Stomach (tissue), 4 donors: ENCODE results near the gene MYO1H.

Experiments
- CTCF ChIP-seq, 7 experiments: fragments of 450-650 bp in 4 of 7; fragments of 200-600 bp in 3 of 7; sonication (generic) in 3 of 7; IDR thresholded peaks; one replicate each; pipeline ENCODE4 v1.5.1; 2016 to 2019; ENCODE audit warnings: antibody characterized with exemption in 7 of 7, control low read depth in 2 of 7, mild to moderate bottlenecking in 1 of 7
- POLR2A ChIP-seq, 4 donors: fragments of 450-650 bp; IDR thresholded peaks; one replicate each; pipeline ENCODE4 v1.6.1; 2016; ENCODE audit warnings: antibody characterized with exemption in 4 of 4, control low read depth in 2 of 4, mild to moderate bottlenecking in 1 of 4, moderate library complexity in 1 of 4
- POLR2AphosphoS5 ChIP-seq, 3 donors: sonication (generic); formaldehyde crosslinking; IDR thresholded peaks; one replicate each; pipeline ENCODE4 v1.6.1; 2016; ENCODE audit warnings: antibody characterized with exemption in 3 of 3

- TF ChIP-seq CTCF (IDR thresholded peaks at IDR 0.05), result no peak
- TF ChIP-seq POLR2A (IDR thresholded peaks at IDR 0.05), result no peak
- no peak for TF ChIP-seq POLR2AphosphoS5 (IDR thresholded peaks at IDR 0.05)
Measured at GRCh38 chr12:109336593-109336992, 11.1 kb upstream of the MYO1H start.
